Natural killer cell treated with Interleukin-12 subunit alpha and Interleukin-12 subunit beta and Interleukin-15 and Interleukin-18, amount 100 ng/mL, for 72 hours (primary cell): ENCODE results near the gene PLXNA2. TPM values are rescaled to one million over a fixed set of nuclear protein-coding genes. Genes with fewer than 3 reads are reported as not detected.
A peak's percentile ranks its signal among the peaks of the same experiment; 100 is the strongest.

Source experiments
- ATAC-seq, 2 donors: fragments of 150-1000 bp; cut with Tn5 transposase in 1 of 2; sonication (Bioruptor Pico), chemical (Tn5 transposase) in 1 of 2; 2 replicates each; pipeline ENCODE4 v1.10.0; 2021
- DNase-seq: peaks from one replicate; pipeline ENCODE4 v3.0.0; 2022; ENCODE audit warnings: low spot score
- H3K27ac Mint-ChIP-seq, 2 donors: 1 replicate in 1 of 2; 2 replicates in 1 of 2; pipeline ENCODE4 v1.8.0; 2022; ENCODE audit warnings: mixed read lengths in 2 of 2, mild to moderate bottlenecking in 1 of 2, moderate library complexity in 1 of 2
- H3K27me3 Mint-ChIP-seq, 2 donors: 1 replicate in 1 of 2; 2 replicates in 1 of 2; pipeline ENCODE4 v1.8.0; 2022; ENCODE audit warnings: mixed read lengths in 2 of 2
- H3K36me3 Mint-ChIP-seq: one replicate; pipeline ENCODE4 v1.8.0; 2022; ENCODE audit warnings: mixed read lengths
- H3K4me1 Mint-ChIP-seq, 2 donors: 1 replicate in 1 of 2; 2 replicates in 1 of 2; pipeline ENCODE4 v1.8.0; 2022; ENCODE audit warnings: low read depth in 2 of 2, mixed read lengths in 2 of 2, mild to moderate bottlenecking in 1 of 2
- H3K4me3 Mint-ChIP-seq: one replicate; pipeline ENCODE4 v1.8.0; 2022; ENCODE audit warnings: mixed read lengths
- H3K9me3 Mint-ChIP-seq: 2 replicates; pipeline ENCODE4 v1.8.0; 2022; ENCODE audit warnings: mixed read lengths
- total RNA-seq, 2 donors: library from RNA; stranded (reverse); gene quantifications; one replicate each; pipeline ENCODE4 v1.2.3, GENCODE V29; 2022

The PLXNA2 gene, protein sequence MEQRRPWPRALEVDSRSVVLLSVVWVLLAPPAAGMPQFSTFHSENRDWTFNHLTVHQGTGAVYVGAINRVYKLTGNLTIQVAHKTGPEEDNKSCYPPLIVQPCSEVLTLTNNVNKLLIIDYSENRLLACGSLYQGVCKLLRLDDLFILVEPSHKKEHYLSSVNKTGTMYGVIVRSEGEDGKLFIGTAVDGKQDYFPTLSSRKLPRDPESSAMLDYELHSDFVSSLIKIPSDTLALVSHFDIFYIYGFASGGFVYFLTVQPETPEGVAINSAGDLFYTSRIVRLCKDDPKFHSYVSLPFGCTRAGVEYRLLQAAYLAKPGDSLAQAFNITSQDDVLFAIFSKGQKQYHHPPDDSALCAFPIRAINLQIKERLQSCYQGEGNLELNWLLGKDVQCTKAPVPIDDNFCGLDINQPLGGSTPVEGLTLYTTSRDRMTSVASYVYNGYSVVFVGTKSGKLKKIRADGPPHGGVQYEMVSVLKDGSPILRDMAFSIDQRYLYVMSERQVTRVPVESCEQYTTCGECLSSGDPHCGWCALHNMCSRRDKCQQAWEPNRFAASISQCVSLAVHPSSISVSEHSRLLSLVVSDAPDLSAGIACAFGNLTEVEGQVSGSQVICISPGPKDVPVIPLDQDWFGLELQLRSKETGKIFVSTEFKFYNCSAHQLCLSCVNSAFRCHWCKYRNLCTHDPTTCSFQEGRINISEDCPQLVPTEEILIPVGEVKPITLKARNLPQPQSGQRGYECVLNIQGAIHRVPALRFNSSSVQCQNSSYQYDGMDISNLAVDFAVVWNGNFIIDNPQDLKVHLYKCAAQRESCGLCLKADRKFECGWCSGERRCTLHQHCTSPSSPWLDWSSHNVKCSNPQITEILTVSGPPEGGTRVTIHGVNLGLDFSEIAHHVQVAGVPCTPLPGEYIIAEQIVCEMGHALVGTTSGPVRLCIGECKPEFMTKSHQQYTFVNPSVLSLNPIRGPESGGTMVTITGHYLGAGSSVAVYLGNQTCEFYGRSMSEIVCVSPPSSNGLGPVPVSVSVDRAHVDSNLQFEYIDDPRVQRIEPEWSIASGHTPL (N-terminal part only)
- total RNA-seq = 1 to 10 TPM; 1.1 to 1.3 TPM

DNA sequence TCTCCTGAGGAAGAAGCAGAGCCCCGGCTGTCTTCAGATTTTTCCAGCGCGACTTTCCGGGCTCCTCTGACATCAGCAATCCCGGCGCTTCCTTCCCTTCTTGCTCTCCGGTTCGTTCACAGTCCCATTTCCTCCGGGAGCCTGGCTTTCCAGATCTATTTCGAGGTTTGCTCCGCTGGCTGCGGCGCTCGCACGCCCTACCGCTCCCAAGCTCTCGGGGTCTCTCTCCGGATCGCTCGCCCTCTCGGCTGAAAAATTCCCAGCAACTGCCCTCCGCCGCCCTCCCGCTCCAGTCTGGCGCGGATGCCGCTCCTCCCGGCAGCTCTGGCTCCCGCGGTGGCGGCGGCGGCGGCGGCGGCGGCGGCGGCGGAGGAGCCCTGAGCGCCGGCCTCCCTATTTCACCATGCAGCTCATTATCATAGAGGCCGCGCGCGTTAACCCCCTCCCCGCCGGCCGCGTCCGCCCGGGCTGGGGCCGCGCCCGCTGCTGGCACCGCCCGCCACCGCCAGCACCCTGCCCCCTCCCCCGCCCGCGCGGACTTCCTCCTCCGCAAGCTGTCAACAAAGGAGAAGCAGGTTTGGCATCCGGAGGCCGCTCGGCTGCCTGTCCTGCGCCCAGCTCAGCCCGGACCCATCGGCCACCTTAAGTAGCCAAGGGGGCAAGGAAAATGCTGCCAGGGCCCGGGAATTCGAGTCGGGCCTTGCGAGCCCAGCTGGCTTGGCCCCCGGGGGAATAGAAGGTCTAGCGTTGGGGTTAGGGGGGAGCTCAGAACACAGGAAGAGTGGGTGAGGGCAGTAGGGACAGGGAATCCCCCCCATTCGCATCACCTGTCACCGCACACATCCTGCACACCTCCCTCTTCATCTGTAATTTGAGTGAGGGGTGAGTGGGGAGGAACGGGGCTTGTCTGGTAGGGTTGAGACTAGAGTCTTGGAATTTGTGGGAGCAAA is at the start of gene PLXNA2:
Gene PLXNA2, minus strand, starts transcription at position 418 of the 950 bp plus-strand sequence. CDS start 26,462 bp downstream, outside the sequence.
- Mint-ChIP-seq H3K27ac (peak within 1 kb of the TSS; percentile 60 to 70), H3K9me3 (no peaks in the 10 kb centered on the region), H3K36me3 (no peaks in the 10 kb centered on the region), H3K4me1 (peaks cover 11 to 13% of the 10 kb centered on the region in 2 donors), H3K27me3 (peaks cover 25 to 26% of the 10 kb centered on the region in 2 donors), H3K4me3 (peak within 1 kb of the TSS; percentile 77)
- DNase-seq = peak; percentile 89
- peak; percentile 92 for ATAC-seq

DNA sequence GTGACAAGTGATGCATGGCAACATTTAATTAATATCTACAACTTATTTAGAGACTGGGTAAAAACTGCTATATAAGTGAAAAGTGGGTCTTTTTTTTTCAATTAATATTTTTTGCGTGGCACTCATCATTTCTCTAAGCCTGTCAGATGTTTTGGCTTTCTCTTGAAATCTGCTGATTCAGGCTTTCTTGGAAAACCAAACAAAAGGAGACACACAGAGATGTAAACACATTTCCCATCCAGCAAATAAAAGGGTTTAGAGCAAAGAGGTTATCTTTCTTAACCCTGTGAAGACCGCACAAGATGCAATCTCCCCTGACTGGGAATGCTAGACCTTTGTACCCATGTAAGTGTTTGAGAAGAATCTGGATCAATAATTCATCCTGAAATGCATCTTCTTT is 48.7 kb upstream of the PLXNA2 start:
- H3K27ac Mint-ChIP-seq = no peak overlapping the region
- H3K4me1 Mint-ChIP-seq = peaks cover 12 to 14% of the 10 kb centered on the region in 2 donors
- ATAC-seq = no peak
- no peak for DNase-seq
- no peaks in the 10 kb centered on the region for H3K9me3 Mint-ChIP-seq
- H3K4me3 Mint-ChIP-seq = no peak overlapping the region
- peaks cover 52 to 57% of the 10 kb centered on the region in 2 donors for H3K27me3 Mint-ChIP-seq
- H3K36me3 Mint-ChIP-seq = no peaks in the 10 kb centered on the region

DNA sequence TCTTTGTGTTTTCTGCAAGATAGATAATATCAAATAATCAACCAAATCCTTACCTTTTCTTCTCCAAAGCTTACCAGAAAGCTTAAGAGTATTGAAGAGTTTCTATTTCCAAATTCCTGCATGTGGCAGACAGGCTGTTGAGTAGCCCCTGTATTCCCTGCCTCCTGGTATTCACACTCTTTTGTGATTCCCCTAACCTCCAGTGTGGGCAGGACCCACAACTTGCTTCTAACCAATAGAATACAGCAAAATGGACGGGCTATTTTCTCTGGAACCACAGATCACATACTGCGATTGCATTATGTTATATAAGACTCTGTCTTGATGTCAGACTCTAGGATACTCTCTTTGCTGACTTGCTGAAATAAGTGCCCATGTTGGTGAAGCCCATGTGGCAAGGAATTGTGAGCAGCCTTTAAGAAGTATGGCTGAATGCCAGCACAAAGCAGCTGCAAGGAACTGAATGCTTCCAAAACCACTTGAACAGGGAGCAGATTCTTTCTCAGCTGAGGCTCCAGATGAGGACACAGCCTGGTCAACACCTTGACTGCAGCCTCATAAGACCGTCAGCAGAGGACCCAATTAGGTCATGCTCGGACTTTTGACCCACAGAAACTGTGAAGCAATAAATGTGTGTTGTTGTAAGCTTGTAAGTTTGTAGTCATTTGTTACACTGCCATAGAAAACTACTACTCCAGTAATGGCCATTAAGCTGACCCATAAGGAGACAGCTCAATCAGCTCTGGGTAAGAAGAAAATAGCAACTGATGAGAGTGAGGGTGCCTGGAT is 47.9 kb upstream of the PLXNA2 start:
- Mint-ChIP-seq H3K36me3 (no peaks in the 10 kb centered on the region), H3K27ac (no peak overlapping the region), H3K27me3 (peaks cover 52 to 59% of the 10 kb centered on the region in 2 donors), H3K4me3 (no peak overlapping the region), H3K9me3 (no peaks in the 10 kb centered on the region), H3K4me1 (peaks cover 13 to 14% of the 10 kb centered on the region in 2 donors)
- DNase-seq (no peak), ATAC-seq (no peak)

DNA sequence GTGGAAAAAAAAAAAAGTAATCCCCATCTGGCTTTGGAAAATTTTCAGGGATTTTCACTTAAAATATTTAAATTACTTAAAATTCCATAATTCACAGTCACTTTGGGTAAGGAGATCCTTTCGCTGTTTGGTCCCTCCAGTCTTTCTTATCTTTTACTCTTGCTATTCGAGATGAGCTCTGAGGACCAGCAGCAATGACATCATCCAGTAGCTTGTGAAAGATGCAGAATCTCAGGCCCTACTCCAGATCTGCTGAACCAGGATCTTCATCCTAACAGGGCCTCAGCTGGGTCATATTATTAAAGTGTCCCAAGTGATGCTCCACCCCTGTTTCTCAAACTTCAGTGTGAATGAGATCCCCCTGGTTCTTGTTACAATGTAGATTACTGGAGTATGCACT is 46.9 kb upstream of the PLXNA2 start:
- Mint-ChIP-seq H3K4me3 (no peak overlapping the region), H3K27me3 (peaks cover 52 to 59% of the 10 kb centered on the region in 2 donors), H3K4me1 (peaks cover 13 to 14% of the 10 kb centered on the region in 2 donors), H3K9me3 (no peaks in the 10 kb centered on the region), H3K36me3 (no peaks in the 10 kb centered on the region), H3K27ac (no peak overlapping the region)
- DNase-seq (no peak), ATAC-seq (no peak)

DNA sequence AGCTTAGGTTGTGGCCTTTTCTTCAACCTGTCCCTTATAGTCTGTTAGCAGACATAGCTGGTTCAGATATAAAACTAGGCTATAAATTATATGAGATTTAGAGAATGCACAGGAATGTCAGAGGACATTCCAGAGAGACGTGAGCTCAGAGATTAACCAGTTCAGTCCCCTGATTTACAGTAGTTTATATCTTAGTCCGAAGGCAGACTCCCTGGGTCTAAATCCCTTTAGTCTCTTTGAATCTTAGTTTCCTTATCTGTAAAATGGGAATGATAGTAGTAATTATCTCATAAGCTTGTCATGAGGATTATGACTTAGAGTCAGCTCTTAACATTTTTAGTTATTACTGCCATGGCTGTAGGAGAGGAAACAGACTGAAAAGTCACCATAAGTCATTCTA is 45.5 kb upstream of the PLXNA2 start:
- no peak for ATAC-seq
- H3K4me3 Mint-ChIP-seq = no peak overlapping the region
- no peaks in the 10 kb centered on the region for H3K36me3 Mint-ChIP-seq
- DNase-seq = no peak
- peaks cover 50 to 55% of the 10 kb centered on the region in 2 donors for H3K27me3 Mint-ChIP-seq
- no peak overlapping the region for H3K27ac Mint-ChIP-seq
- H3K9me3 Mint-ChIP-seq = no peaks in the 10 kb centered on the region
- peaks cover 13 to 14% of the 10 kb centered on the region in 2 donors for H3K4me1 Mint-ChIP-seq

DNA sequence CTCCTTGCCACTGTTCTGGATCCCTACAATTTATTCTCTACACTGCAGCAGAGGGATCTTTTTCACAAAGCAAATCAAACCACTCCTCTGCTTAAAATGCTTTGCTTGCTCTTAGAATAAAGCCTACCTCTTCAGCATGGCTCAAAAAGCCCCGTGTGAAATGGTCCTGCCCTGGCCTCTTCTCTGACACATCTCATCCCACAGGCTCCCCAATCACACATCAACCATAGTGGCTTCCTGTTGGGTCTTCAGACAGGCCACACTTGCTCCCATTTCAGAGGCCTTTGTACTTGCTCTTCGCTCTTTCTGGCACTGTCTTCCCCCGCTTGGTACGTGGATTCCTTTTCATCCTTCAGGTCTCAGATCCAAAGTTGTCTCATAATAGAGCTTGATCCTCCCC is 44.3 kb upstream of the PLXNA2 start:
- peak overlapping the region; percentile 3 for H3K4me3 Mint-ChIP-seq
- no peaks in the 10 kb centered on the region for H3K36me3 Mint-ChIP-seq
- H3K27ac Mint-ChIP-seq = no peak overlapping the region
- no peaks in the 10 kb centered on the region for H3K9me3 Mint-ChIP-seq
- H3K27me3 Mint-ChIP-seq = peaks cover 50 to 57% of the 10 kb centered on the region in 2 donors
- ATAC-seq (peak; percentile 75 to 78), DNase-seq (peak; percentile 61)
- peaks cover 13 to 14% of the 10 kb centered on the region in 2 donors for H3K4me1 Mint-ChIP-seq

DNA sequence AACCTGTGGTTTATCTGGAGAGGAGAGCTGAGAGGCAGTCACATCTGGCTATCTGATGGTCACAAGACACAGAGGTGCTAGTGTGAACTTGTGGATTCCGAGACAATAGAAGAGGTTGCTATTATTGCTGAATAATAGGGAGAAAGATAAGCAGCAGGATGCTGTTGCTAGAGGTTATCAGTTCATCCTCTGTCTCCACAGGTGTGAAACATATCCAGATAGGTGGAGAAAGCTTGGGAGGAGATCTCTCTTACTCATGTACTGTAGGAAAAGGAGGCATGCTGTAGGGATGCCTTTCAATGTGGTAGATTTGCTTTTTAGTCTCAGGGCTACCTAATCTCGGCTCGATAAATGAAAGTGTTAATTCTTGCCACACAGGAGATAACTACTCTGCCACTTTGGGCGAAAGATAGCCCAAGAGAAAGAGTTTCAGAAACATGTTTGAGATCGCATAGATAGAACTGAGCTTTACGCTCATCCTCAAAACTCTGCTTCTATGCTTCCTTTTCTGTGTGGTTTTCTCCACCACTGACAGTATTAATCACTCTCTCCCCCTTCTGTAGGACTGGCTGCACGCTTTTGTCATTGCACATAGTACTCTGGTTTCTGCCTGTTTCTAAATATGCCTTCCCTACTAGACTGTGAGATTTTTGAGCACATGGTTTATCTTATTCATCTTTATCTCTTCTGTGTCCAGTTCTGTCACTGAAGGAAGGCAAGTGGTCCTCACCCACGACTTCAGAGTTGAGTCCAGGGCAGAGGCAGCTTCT is 36.7 kb upstream of the PLXNA2 start:
- DNase-seq (no peak), ATAC-seq (no peak)
- Mint-ChIP-seq H3K36me3 (no peaks in the 10 kb centered on the region), H3K4me3 (no peak overlapping the region), H3K27me3 (peaks cover 34 to 73% of the 10 kb centered on the region in 2 donors), H3K4me1 (no peaks in the 10 kb centered on the region), H3K9me3 (no peaks in the 10 kb centered on the region), H3K27ac (no peak overlapping the region)

DNA sequence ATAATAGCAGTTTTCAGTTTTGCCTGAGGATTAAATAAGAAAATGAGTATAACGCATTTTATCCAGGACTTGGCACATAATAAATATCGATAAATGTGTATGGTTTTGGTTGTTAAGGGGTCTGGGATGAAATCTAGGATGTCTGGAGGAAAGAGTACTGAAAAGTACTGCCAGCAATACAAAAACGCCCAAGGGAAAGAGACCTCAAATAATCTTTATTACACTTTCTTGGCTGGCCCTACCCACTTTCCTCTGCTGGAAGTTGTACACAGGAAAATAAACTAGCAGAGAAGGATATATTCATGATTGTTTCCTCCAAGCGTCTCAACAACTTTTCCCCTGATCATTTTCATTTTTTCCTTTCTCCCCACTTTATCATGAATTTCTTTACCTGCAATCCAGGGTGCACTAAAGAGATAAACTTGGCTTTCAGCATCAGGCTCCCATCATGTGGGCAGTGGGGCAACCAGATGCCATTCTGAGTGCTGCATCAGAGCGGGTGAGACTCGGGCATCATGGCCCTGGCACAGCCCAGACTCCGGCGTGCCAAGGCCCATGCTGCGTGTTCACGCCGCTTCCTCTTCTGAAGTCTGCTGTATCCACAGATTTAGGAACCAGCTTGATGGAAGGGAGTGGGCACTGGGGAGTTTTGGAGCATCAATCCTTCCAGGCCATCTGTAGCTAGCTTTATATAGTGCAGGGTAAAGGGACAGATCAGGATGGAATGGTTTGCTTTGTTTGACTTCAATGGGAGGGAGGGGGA is 35.8 kb upstream of the PLXNA2 start:
- no peaks in the 10 kb centered on the region for H3K4me1 Mint-ChIP-seq
- no peak overlapping the region for H3K27ac Mint-ChIP-seq
- H3K4me3 Mint-ChIP-seq = no peak overlapping the region
- peaks cover 34 to 74% of the 10 kb centered on the region in 2 donors for H3K27me3 Mint-ChIP-seq
- H3K36me3 Mint-ChIP-seq = no peaks in the 10 kb centered on the region
- no peaks in the 10 kb centered on the region for H3K9me3 Mint-ChIP-seq
- ATAC-seq (no peak), DNase-seq (no peak)

DNA sequence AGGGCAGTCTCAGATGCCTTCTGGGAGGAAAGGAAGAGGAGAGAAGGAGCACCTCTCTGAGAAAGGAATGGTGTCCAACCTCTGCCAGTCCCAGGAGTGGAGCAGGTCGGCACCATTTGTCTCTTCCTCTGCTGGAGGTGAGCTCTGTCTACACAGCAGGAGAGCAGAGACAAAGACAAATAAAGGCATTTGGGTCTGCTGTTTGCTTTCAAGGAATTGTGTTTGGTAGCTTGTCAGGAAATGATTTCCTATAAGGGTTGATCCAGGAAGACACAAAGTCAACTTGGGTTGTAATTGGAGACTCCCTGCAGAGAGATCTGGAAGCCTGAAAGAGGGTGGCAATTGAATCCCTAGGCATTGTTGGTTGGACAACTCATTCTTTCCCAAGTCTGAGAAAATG is 34.5 kb upstream of the PLXNA2 start:
- Mint-ChIP-seq H3K36me3 (no peaks in the 10 kb centered on the region), H3K27me3 (peaks cover 32 to 75% of the 10 kb centered on the region in 2 donors), H3K4me1 (no peaks in the 10 kb centered on the region), H3K9me3 (no peaks in the 10 kb centered on the region), H3K4me3 (no peak overlapping the region), H3K27ac (no peak overlapping the region)
- ATAC-seq = no peak
- DNase-seq = no peak

DNA sequence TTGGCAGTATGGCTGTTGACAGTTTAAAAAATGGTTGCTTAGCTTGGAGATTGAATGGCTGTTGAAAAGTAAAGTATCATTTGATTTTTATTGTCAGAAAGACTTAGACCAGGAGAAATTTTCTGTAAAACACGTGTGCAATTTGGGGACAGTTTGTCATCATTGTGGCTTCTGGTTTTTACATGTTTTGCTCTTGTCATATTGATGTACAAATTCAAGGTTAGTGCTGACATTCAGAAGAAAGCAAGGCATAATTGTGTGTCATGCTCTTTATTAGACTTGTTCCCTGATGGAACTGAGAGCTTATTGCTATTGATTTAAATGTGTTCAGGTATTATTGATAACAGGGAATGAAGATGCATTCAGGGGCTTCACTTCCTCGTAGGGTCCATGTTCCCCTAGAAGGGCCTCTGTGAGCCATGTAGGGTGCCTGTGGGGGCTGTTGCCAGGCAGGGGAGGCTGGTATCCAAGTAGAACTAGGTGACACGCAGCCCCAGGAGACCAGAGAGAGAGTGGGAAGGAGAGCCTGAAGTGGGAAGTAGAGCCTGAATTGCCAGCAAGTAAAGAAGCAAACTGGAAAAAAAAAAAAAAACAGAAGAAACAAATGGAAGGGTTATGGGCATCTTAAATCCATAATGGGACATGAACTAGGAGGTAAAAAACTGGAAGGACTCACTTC is 32.7 kb upstream of the PLXNA2 start:
- Mint-ChIP-seq H3K27ac (no peak overlapping the region), H3K4me3 (no peak overlapping the region), H3K4me1 (no peaks in the 10 kb centered on the region), H3K9me3 (no peaks in the 10 kb centered on the region), H3K27me3 (peaks cover 35 to 62% of the 10 kb centered on the region in 2 donors), H3K36me3 (no peaks in the 10 kb centered on the region)
- DNase-seq (no peak), ATAC-seq (no peak)

DNA sequence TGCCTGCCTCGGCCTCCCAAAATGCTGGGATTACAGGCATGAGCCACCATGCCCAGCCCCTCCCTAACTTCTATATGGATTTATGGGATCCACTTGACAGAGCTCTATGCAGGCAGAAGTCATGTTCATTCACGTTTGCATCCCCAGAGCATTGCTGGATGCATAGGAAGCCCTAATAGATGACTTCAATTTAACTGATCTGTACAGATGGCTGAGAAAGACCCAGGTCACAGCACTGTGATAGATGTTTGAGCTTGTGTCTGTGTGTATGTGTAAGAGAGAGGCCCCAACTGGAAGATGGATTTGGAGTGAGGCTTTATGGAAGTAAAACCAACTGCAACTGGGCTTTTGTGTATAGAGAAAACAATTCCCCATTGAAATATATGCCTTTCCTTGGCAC is 30.9 kb upstream of the PLXNA2 start:
- H3K4me3 Mint-ChIP-seq = no peak overlapping the region
- H3K4me1 Mint-ChIP-seq = no peaks in the 10 kb centered on the region
- no peaks in the 10 kb centered on the region for H3K36me3 Mint-ChIP-seq
- no peaks in the 10 kb centered on the region for H3K9me3 Mint-ChIP-seq
- ATAC-seq = no peak
- DNase-seq = no peak
- peaks cover 31 to 56% of the 10 kb centered on the region in 2 donors for H3K27me3 Mint-ChIP-seq
- no peak overlapping the region for H3K27ac Mint-ChIP-seq
